K562 (cell line): Measurements from ENCODE around the gene LAPTM5. TPM values are rescaled to one million over a fixed set of nuclear protein-coding genes. Genes with fewer than 3 reads are reported as not detected.

ENCODE experiments used
- CBX8 ChIP-seq: fragments of 200-600 bp; sonication (generic); IDR thresholded peaks from 2 replicates; pipeline ENCODE4 v1.6.1; 2012; ENCODE audit warnings: borderline replicate concordance, mixed run types, low read depth, mild to moderate bottlenecking, moderate library complexity, mixed read lengths, low read length, control low read depth, inconsistent platforms; ENCODE audit not compliant: poor library complexity, severe bottlenecking; ENCODE audit errors: extremely low read depth
- HES1 ChIP-seq: fragments of 450-650 bp; IDR thresholded peaks from 2 replicates; pipeline ENCODE4 v1.6.1; 2016; ENCODE audit warnings: low read depth, mild to moderate bottlenecking, moderate library complexity
- POLR2G ChIP-seq: fragments of 200-400 bp; formaldehyde crosslinking; IDR thresholded peaks from 2 replicates; pipeline ENCODE4 v1.6.1; 2017; ENCODE audit warnings: low read depth, mild to moderate bottlenecking, antibody characterized with exemption, low read length, moderate library complexity
- SMAD4 ChIP-seq: fragments of 250-450 bp; sonication (Bioruptor Pico); conservative IDR thresholded peaks from 2 replicates; pipeline ENCODE4 v1.8.0; 2021; ENCODE audit warnings: inconsistent platforms, mild to moderate bottlenecking, moderate library complexity
- ZFX ChIP-seq: sonication (generic); formaldehyde crosslinking; IDR thresholded peaks from 2 replicates; pipeline ENCODE4 v1.8.0; 2022; ENCODE audit warnings: mild to moderate bottlenecking, missing genetic modification reagents, moderate library complexity
- ZNF23 ChIP-seq: fragments of 250-450 bp; sonication (Bioruptor Pico); IDR thresholded peaks from 2 replicates; pipeline ENCODE4 v1.4.0; 2020; ENCODE audit warnings: mild to moderate bottlenecking
- ZNF24 ChIP-seq: fragments of 450-650 bp; IDR thresholded peaks from 2 replicates; pipeline ENCODE4 v1.6.1; 2016
- ZNF395 ChIP-seq: fragments of 200-800 bp; sonication (Bioruptor generic); IDR thresholded peaks from 2 replicates; pipeline ENCODE4 v1.6.1; 2017; ENCODE audit warnings: missing genetic modification characterization, missing compliant biosample characterization
- polyA plus RNA-seq, 8 experiments: library from polyadenylated mRNA; depleted of rRNA in 4 of 8; stranded (reverse) in 5 of 8; unstranded in 3 of 8; fragments of >200 nt; fragmentation: Nextera tagmentation in 2 of 8; fragmentation: Illumina TruSeq in 1 of 8; extraction: Ambion mirVana in 2 of 8; extraction: Trizol in 1 of 8; gene quantifications; 2 replicates each; pipeline versions ENCODE4 v1.2.1 to v1.2.3, GENCODE V29; 2011 to 2014; ENCODE audit warnings: inconsistent platforms in 1 of 8, missing spikeins in 1 of 8
- total RNA-seq, 7 experiments: library from RNA; depleted of rRNA in 6 of 7; stranded (reverse); fragments of >200 nt in 6 of 7; fragmentation: Illumina TruSeq in 2 of 7; extraction: Trizol in 2 of 7; gene quantifications; 2 replicates each; pipeline versions ENCODE4 v1.2.1 to v1.2.3, GENCODE V29; 2011 to 2021; ENCODE audit warnings: low replicate concordance in 1 of 7
- TF ChIP-seq, protein P1 (sequence below): fragments of 250-450 bp; sonication (Bioruptor Pico); IDR thresholded peaks from 2 replicates; pipeline ENCODE4 v1.8.0; 2022; ENCODE audit warnings: inconsistent platforms, mild to moderate bottlenecking, moderate library complexity, borderline replicate concordance

Gene LAPTM5
- total and polyA plus RNA-seq, 9 of the 15 experiments (the other 6 are each of a cell fraction or from before 2014, with no cell fraction given), result 2.4 to 47.3 (median 20.3) TPM

DNA sequence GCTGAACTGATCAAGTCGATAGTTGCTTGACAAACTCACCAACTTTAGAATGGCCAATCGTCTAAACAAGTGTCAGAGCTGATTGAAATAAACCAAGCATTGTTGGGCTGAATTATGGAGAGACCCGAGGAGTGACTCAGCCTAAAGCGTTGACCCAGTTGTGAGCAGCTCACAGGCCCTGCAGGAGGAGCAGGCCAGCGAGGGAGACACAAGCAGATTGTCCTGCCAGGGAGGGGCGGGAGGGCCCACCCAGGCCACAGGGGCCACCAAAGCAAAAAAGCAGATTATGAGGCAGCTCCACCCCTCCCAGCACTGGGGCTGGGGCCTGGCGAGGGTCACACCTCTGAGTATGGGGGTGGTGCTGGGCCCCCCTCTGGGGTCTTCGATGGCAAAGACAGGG, 24.1 kb downstream of the LAPTM5 start (continued):
- TF ChIP-seq HES1 (no peak), CBX8 (no peak), POLR2G (0 out of 2 replicates have a peak, but pooled peaks have one; percentile 26), SMAD4 (CRISPR knock-in tag) (peak; percentile 23; the same call in 1 of the 2 replicates), ZNF24 (no peak), ZNF23 (CRISPR knock-in tag) (no peak), ZFX (CRISPR knock-in tag) (no peak), ZNF395 (CRISPR knock-in tag) (no peak)
- TF ChIP-seq, protein P1, sequence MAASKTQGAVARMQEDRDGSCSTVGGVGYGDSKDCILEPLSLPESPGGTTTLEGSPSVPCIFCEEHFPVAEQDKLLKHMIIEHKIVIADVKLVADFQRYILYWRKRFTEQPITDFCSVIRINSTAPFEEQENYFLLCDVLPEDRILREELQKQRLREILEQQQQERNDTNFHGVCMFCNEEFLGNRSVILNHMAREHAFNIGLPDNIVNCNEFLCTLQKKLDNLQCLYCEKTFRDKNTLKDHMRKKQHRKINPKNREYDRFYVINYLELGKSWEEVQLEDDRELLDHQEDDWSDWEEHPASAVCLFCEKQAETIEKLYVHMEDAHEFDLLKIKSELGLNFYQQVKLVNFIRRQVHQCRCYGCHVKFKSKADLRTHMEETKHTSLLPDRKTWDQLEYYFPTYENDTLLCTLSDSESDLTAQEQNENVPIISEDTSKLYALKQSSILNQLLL (CRISPR knock-in tag), result no peak
